GM21723 (cell line): Measurements from ENCODE around the gene SRGAP2.
"Not testable (repeated sequence)": the region's sequence is repeated elsewhere in the genome, so short reads cannot be mapped to it uniquely, and the experiment has no call there.

Source experiments
- ATAC-seq: cut with Tn5 transposase; IDR thresholded peaks from one replicate; pipeline ENCODE4 v1.9.1; 2021; ENCODE audit warnings: mild to moderate bottlenecking, moderate library complexity; ENCODE audit not compliant: unreplicated experiment

Gene SRGAP2

GRCh38 chr1:206203364-206204158, at the start of gene SRGAP2:
Gene SRGAP2 (plus strand): TSS chr1:206203541. CDS start chr1:206205971, 2,430 bp downstream.
- peak; percentile 16 for ATAC-seq

GRCh38 chr1:206167350-206168029, 35.9 kb upstream of the SRGAP2 start:
- peak; percentile 61 for ATAC-seq

GRCh38 chr1:206169794-206170193, 33.5 kb upstream of the SRGAP2 start:
- ATAC-seq, result not testable (repeated sequence)

- not testable (repeated sequence) for ATAC-seq
Observed at GRCh38 chr1:206173110-206173719, 30.1 kb upstream of the SRGAP2 start.

GRCh38 chr1:206174182-206174868, 29.0 kb upstream of the SRGAP2 start:
- not testable (repeated sequence) for ATAC-seq

GRCh38 chr1:206175459-206176113, 27.8 kb upstream of the SRGAP2 start:
- not testable (repeated sequence) for ATAC-seq

- ATAC-seq, result not testable (repeated sequence)
Observed at GRCh38 chr1:206176114-206176502, 27.2 kb upstream of the SRGAP2 start.

GRCh38 chr1:206178061-206178989, 25.0 kb upstream of the SRGAP2 start:
- not testable (repeated sequence) for ATAC-seq

- not testable (repeated sequence) for ATAC-seq
Observed at GRCh38 chr1:206179666-206180065, 23.7 kb upstream of the SRGAP2 start.

GRCh38 chr1:206182368-206183317, 20.7 kb upstream of the SRGAP2 start:
- ATAC-seq, result not testable (repeated sequence)

GRCh38 chr1:206183788-206184187, 19.6 kb upstream of the SRGAP2 start:
- ATAC-seq, result not testable (repeated sequence)

GRCh38 chr1:206185778-206186177, 17.6 kb upstream of the SRGAP2 start:
- ATAC-seq, result not testable (repeated sequence)

- ATAC-seq, result not testable (repeated sequence)
Observed at GRCh38 chr1:206186826-206187225, 16.5 kb upstream of the SRGAP2 start.

- ATAC-seq, result not testable (repeated sequence)
Observed at GRCh38 chr1:206195182-206195581, 8.2 kb upstream of the SRGAP2 start.

- not testable (repeated sequence) for ATAC-seq
Observed at GRCh38 chr1:206196748-206197424, 6.5 kb upstream of the SRGAP2 start.

GRCh38 chr1:206202789-206203363, 465 bp upstream of the SRGAP2 start, which contains the start of gene FAM72A:
Gene FAM72A (minus strand): TSS chr1:206202839. CDS start chr1:206202025, 814 bp downstream.
- ATAC-seq, result peak; percentile 90

- ATAC-seq, result not testable (repeated sequence)
Observed at GRCh38 chr1:206204159-206204511, 794 bp downstream of the SRGAP2 start.
